ENCODE data around the gene ACKR3.

Gene ACKR3

DNA sequence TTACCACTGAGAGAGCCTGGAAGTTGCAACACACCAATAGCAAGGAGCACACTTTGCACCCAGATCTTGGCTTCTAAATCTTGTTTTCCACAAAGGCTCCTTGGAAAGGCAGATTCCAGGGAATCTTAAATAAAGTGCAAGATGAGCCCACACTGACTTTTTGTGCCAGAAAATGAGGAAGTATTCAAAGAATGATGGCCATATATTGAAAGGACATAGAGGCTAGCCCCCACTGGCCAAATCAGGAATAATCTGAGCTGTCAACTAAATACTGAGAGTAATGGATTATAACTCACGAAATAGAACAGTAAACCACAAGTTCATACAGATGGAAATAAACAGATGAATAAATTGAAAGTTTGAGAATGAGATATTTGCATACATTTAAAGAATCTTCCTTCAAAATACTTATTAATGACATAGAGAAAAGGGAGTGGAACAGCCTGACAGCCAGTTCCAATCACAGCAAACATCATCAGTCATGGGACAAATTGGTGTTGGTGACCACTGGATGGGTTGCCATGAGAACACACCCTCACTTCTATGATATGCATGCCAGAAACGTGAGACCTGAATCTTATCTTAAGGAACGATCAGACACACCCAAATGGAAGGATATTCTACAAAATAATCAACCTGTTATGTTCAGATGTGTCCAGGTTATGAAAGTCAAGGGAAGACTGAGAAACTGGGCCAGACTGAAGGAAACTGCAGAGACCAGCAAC is 12.2 kb upstream of the ACKR3 start:
- Histone ChIP-seq H3K9ac (ENCODE audit: low read depth, low read length, poor library complexity, severe bottlenecking) (no peak overlapping the region), H3K4me2 (ENCODE audit: low read depth, low read length, poor library complexity, severe bottlenecking) (no peak overlapping the region), H3K36me3 (ENCODE audit: insufficient read depth, low read length) (no peaks in the 10 kb centered on the region), H3K4me1 (ENCODE audit: insufficient read depth, low read length, poor library complexity, severe bottlenecking) (peaks cover 40% of the 10 kb centered on the region), H4K20me1 (ENCODE audit: insufficient read depth, low read length, poor library complexity, severe bottlenecking) (no peaks in the 10 kb centered on the region), H3K79me2 (ENCODE audit: insufficient read depth, low read length) (no peaks in the 10 kb centered on the region; the same call in 1 of the 2 replicates), H3K9me2 (replicated peaks; ENCODE audit: low read depth, low read length) (no peaks in the 10 kb centered on the region), H3K4me3 (ENCODE audit: low read length, poor library complexity, severe bottlenecking) (no peak overlapping the region), H2AFZ (ENCODE audit: low read length) (no peak overlapping the region), H3F3A (ENCODE audit: low read depth) (no peaks in the 10 kb centered on the region), H3K27me3 (ENCODE audit: insufficient read depth, low read length, poor library complexity, severe bottlenecking) (no peaks in the 10 kb centered on the region), H3K9me3 (ENCODE audit: insufficient read depth, low read depth, low read length) (peaks cover 15% of the 10 kb centered on the region; the same call in 1 of the 2 replicates)
- TF ChIP-seq EZH2phosphoT487 (IDR thresholded peaks at IDR 0.05; ENCODE audit: borderline replicate concordance), result no peak
- TF ChIP-seq CTCF (conservative IDR thresholded peaks at IDR 0.05; ENCODE audit: low read length), result peak; percentile 28; the same call in 1 of the 2 replicates

- Histone ChIP-seq H3K9me3 (ENCODE audit: insufficient read depth, low read depth, low read length) (peaks cover 15% of the 10 kb centered on the region; the same call in 1 of the 2 replicates), H4K20me1 (ENCODE audit: insufficient read depth, low read length, poor library complexity, severe bottlenecking) (no peaks in the 10 kb centered on the region), H2AFZ (ENCODE audit: low read length) (no peak overlapping the region), H3K9ac (ENCODE audit: low read depth, low read length, poor library complexity, severe bottlenecking) (no peak overlapping the region), H3F3A (ENCODE audit: low read depth) (no peaks in the 10 kb centered on the region), H3K4me3 (ENCODE audit: low read length, poor library complexity, severe bottlenecking) (no peak overlapping the region), H3K27me3 (ENCODE audit: insufficient read depth, low read length, poor library complexity, severe bottlenecking) (no peaks in the 10 kb centered on the region), H3K4me1 (ENCODE audit: insufficient read depth, low read length, poor library complexity, severe bottlenecking) (peaks cover 36% of the 10 kb centered on the region), H3K36me3 (ENCODE audit: insufficient read depth, low read length) (no peaks in the 10 kb centered on the region), H3K79me2 (ENCODE audit: insufficient read depth, low read length) (no peaks in the 10 kb centered on the region; the same call in 1 of the 2 replicates), H3K4me2 (ENCODE audit: low read depth, low read length, poor library complexity, severe bottlenecking) (no peak overlapping the region), H3K9me2 (replicated peaks; ENCODE audit: low read depth, low read length) (no peaks in the 10 kb centered on the region)
- no peak for TF ChIP-seq CTCF (conservative IDR thresholded peaks at IDR 0.05; ENCODE audit: low read length)
- TF ChIP-seq EZH2phosphoT487 (IDR thresholded peaks at IDR 0.05; ENCODE audit: borderline replicate concordance), result no peak
These were observed 11.6 kb upstream of the ACKR3 start for GRCh38 chr2:236558036-236558435.

GRCh38 chr2:236558993-236559978 is 10.3 kb upstream of the ACKR3 start:
- H3K27me3 ChIP-seq (ENCODE audit: insufficient read depth, low read length, poor library complexity, severe bottlenecking), result no peaks in the 10 kb centered on the region
- no peaks in the 10 kb centered on the region for H4K20me1 ChIP-seq (ENCODE audit: insufficient read depth, low read length, poor library complexity, severe bottlenecking)
- peaks cover 6% of the 10 kb centered on the region; the same call in 1 of the 2 replicates for H3K9me3 ChIP-seq (ENCODE audit: insufficient read depth, low read depth, low read length)
- H3K4me2 ChIP-seq (ENCODE audit: low read depth, low read length, poor library complexity, severe bottlenecking), result peak overlapping the region; percentile 10
- no peaks in the 10 kb centered on the region for H3F3A ChIP-seq (ENCODE audit: low read depth)
- no peak overlapping the region for H3K9ac ChIP-seq (ENCODE audit: low read depth, low read length, poor library complexity, severe bottlenecking)
- H3K79me2 ChIP-seq (ENCODE audit: insufficient read depth, low read length), result no peaks in the 10 kb centered on the region
- no peaks in the 10 kb centered on the region for H3K36me3 ChIP-seq (ENCODE audit: insufficient read depth, low read length)
- H2AFZ ChIP-seq (ENCODE audit: low read length), result no peak overlapping the region
- TF ChIP-seq CTCF (conservative IDR thresholded peaks at IDR 0.05; ENCODE audit: low read length) (no peak), EZH2phosphoT487 (IDR thresholded peaks at IDR 0.05; ENCODE audit: borderline replicate concordance) (no peak)
- H3K4me1 ChIP-seq (ENCODE audit: insufficient read depth, low read length, poor library complexity, severe bottlenecking), result peaks cover 30% of the 10 kb centered on the region
- H3K9me2 ChIP-seq (replicated peaks; ENCODE audit: low read depth, low read length), result no peaks in the 10 kb centered on the region
- no peak overlapping the region for H3K4me3 ChIP-seq (ENCODE audit: low read length, poor library complexity, severe bottlenecking)
